ENCODE measurements around the gene TMEM42. TPM values are rescaled to one million over a fixed set of nuclear protein-coding genes. Genes with fewer than 3 reads are reported as not detected.

The TMEM42 gene
- total and polyA plus RNA-seq, 2 of the 4 experiments (the other 2 are of a cell fraction), result 13.1 to 24.7 TPM

DNA sequence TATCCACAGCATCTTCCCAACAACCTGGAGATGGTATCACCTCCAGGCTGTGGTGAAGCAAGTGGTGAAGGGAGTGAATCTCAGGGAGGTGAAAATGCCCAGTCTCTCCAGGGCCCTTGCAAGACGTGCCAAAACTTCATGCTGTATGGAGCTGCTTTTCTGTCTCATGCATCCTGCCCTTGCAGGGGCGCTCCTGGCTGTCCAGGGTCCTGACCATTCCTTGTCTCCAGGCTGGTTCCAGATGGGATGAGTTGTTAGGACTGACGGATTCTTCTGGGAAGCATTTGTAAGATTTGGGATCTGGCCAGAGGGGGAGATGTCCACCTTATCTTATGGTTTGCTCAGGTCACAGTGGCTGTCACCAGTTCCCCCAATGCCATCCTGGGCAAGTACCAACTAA lies 28.5 kb downstream of the TMEM42 start:
- H2BK5ac ChIP-seq (ENCODE audit: low read depth, low read length, poor library complexity, severe bottlenecking), result no peak overlapping the region
- H3K27ac ChIP-seq (ENCODE audit: insufficient read depth, low read length), result no peak overlapping the region
- intact Hi-C loops (cut with micrococcal nuclease), result no loop called here
- no peak overlapping the region for H3K4me2 ChIP-seq (ENCODE audit: low read depth, low read length)
- H3K27me3 ChIP-seq (ENCODE audit: control insufficient read depth, insufficient read depth, low read length), result no peaks in the 10 kb centered on the region
- in situ Hi-C loops (cut with MboI; ENCODE audit: low sequenced_read_pairs), result loop anchor here (25.0 kb wide), 1 partner anchor 553 kb away; the partner anchor contains the start of gene TCAIM
- no peaks in the 10 kb centered on the region for H4K20me1 ChIP-seq (ENCODE audit: insufficient read depth, low read length)
- H3K9me1 ChIP-seq (ENCODE audit: insufficient read depth, low read length), result peaks cover 24% of the 10 kb centered on the region
- dilution Hi-C loops (cut with HindIII; ENCODE audit: low sequenced_read_pairs, unreplicated experiment), result no loop called here
- DNase-seq, result peak; percentile 31
- no peaks in the 10 kb centered on the region for H3K36me3 ChIP-seq (ENCODE audit: control insufficient read depth, insufficient read depth, low read length)
- no peak overlapping the region for H2BK20ac ChIP-seq (ENCODE audit: low read depth, low read length)
- no peak overlapping the region for H3K14ac ChIP-seq (replicated peaks; ENCODE audit: low read depth, low read length)
- H3K79me1 ChIP-seq (ENCODE audit: low read depth in 1 of 2, low read length in 2 of 2), result peaks cover 0 to 4% of the 10 kb centered on the region in 2 experiments; a peak in 1 of 4 replicates
- H4K91ac ChIP-seq (ENCODE audit: insufficient read depth, low read depth, low read length), result no peak overlapping the region
- no CpG with 5 or more reads among the region's 3 CpGs for WGBS, 2 experiments (ENCODE audit: extremely low coverage in 2 of 2, insufficient read length in 1 of 2)
- H3K9ac ChIP-seq (ENCODE audit: low read depth, low read length), result no peak overlapping the region
- ChIA-PET POLR2A (ENCODE audit: unreplicated experiment) (no interaction called here), CTCF (no interaction called here)
- H3K4me3 ChIP-seq (ENCODE audit: insufficient read depth, low read depth, low read length), result no peak overlapping the region
- H2BK15ac ChIP-seq (ENCODE audit: low read depth, low read length), result 0 out of 3 replicates have a peak overlapping the region, but pooled peaks have one; percentile 14
- H2AFZ ChIP-seq (replicated peaks; ENCODE audit: low read length, poor library complexity), result no peak overlapping the region
- no peak overlapping the region; the same call in 1 of the 2 replicates for H2BK120ac ChIP-seq (ENCODE audit: low read depth, low read length)
- no peak overlapping the region for H3K23ac ChIP-seq (ENCODE audit: low read depth, low read length)
- H2AK5ac ChIP-seq (ENCODE audit: low read depth, low read length), result peak overlapping the region; percentile 8
- TF ChIP-seq, protein P1, sequence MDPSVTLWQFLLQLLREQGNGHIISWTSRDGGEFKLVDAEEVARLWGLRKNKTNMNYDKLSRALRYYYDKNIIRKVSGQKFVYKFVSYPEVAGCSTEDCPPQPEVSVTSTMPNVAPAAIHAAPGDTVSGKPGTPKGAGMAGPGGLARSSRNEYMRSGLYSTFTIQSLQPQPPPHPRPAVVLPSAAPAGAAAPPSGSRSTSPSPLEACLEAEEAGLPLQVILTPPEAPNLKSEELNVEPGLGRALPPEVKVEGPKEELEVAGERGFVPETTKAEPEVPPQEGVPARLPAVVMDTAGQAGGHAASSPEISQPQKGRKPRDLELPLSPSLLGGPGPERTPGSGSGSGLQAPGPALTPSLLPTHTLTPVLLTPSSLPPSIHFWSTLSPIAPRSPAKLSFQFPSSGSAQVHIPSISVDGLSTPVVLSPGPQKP (IDR thresholded peaks at IDR 0.05; ENCODE audit: borderline replicate concordance, low read depth, low read length), result no peak
- no peak for TF ChIP-seq MAFK (IDR thresholded peaks at IDR 0.05; ENCODE audit: low read depth, low read length)
- TF ChIP-seq USF2 (IDR thresholded peaks at IDR 0.05; ENCODE audit: low read depth, low read length), result no peak
- TF ChIP-seq, protein P2, sequence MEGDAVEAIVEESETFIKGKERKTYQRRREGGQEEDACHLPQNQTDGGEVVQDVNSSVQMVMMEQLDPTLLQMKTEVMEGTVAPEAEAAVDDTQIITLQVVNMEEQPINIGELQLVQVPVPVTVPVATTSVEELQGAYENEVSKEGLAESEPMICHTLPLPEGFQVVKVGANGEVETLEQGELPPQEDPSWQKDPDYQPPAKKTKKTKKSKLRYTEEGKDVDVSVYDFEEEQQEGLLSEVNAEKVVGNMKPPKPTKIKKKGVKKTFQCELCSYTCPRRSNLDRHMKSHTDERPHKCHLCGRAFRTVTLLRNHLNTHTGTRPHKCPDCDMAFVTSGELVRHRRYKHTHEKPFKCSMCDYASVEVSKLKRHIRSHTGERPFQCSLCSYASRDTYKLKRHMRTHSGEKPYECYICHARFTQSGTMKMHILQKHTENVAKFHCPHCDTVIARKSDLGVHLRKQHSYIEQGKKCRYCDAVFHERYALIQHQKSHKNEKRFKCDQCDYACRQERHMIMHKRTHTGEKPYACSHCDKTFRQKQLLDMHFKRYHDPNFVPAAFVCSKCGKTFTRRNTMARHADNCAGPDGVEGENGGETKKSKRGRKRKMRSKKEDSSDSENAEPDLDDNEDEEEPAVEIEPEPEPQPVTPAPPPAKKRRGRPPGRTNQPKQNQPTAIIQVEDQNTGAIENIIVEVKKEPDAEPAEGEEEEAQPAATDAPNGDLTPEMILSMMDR (conservative IDR thresholded peaks at IDR 0.05; ENCODE audit: low read depth, low read length), result no peak
- no peak for TF ChIP-seq CEBPB (IDR thresholded peaks at IDR 0.05; ENCODE audit: low read depth, low read length)
- TF ChIP-seq SMC3 (IDR thresholded peaks at IDR 0.05; ENCODE audit: low read depth, low read length), result no peak
- TF ChIP-seq RAD21 (IDR thresholded peaks at IDR 0.05; ENCODE audit: low read length), result no peak
- no peak for TF ChIP-seq FOS (IDR thresholded peaks at IDR 0.05; ENCODE audit: low read depth, low read length)
- no peak for TF ChIP-seq MAZ (IDR thresholded peaks at IDR 0.05; ENCODE audit: borderline replicate concordance, low read depth, low read length)
- TF ChIP-seq NFE2L2 (IDR thresholded peaks at IDR 0.05; ENCODE audit: low read depth, low read length), result no peak
- no peak for TF ChIP-seq MXI1 (IDR thresholded peaks at IDR 0.05; ENCODE audit: borderline replicate concordance, low read depth, low read length)
- no peak for TF ChIP-seq RFX5 (IDR thresholded peaks at IDR 0.05; ENCODE audit: low read depth, low read length)
- no peak for TF ChIP-seq POLR2A (IDR thresholded peaks at IDR 0.05; ENCODE audit: low read depth, low read length)
- no peak for TF ChIP-seq RCOR1 (IDR thresholded peaks at IDR 0.05; ENCODE audit: insufficient replicate concordance, low read length)
- TF ChIP-seq BHLHE40 (IDR thresholded peaks at IDR 0.05; ENCODE audit: low read depth, low read length), result no peak
- no peak for TF ChIP-seq CHD1 (IDR thresholded peaks at IDR 0.05; ENCODE audit: low read depth, low read length)
- H4K5ac ChIP-seq (ENCODE audit: low read depth, low read length), result no peak overlapping the region
- no peak overlapping the region for H4K8ac ChIP-seq (ENCODE audit: low read depth in 2 of 2, low read length in 2 of 2)
- ATAC-seq (ENCODE audit: low read depth), result no peak
- peaks cover 18% of the 10 kb centered on the region for H3K4me1 ChIP-seq (ENCODE audit: control insufficient read depth, insufficient read depth, low read length)
- BruUV-seq (replicated peaks), result no TSS peak
- no peaks in the 10 kb centered on the region for H3K9me3 ChIP-seq (ENCODE audit: control insufficient read depth, insufficient read depth, low read length)
- H3K56ac ChIP-seq (ENCODE audit: extremely low read depth, insufficient read depth, low read length), result no peak overlapping the region
- no peak overlapping the region for H3K4ac ChIP-seq (ENCODE audit: low read depth, low read length)
- H2AK9ac ChIP-seq (replicated peaks; ENCODE audit: low read depth, low read length, poor library complexity), result no peak overlapping the region
- H3K18ac ChIP-seq (ENCODE audit: low read depth, low read length), result no peak overlapping the region
